ENCODE data around the gene MTMR10.

Gene MTMR10

DNA sequence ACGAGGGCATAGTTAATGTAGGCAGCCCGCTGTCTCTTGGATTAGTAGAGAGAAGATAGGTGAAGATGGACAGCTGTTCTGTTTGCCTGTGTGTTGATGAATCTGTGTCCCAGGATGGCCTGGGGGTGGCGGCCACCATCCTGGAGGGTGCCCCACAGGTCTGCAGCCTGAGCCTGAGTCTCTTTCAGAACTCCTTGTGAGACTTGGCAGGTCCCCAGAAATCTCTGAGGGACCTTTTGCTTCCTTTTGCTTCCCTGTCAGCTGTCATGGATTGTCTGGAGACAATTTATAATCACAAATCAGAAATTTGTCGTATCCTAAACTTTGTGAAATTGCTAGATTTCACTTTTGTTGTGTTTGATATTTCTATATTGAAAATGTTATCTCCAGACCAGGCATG is 70.3 kb downstream of the MTMR10 start:
- no peak overlapping the region for H3K27ac ChIP-seq
- no peak for TF ChIP-seq ZFX (IDR thresholded peaks at IDR 0.05)
- TF ChIP-seq, protein P1, sequence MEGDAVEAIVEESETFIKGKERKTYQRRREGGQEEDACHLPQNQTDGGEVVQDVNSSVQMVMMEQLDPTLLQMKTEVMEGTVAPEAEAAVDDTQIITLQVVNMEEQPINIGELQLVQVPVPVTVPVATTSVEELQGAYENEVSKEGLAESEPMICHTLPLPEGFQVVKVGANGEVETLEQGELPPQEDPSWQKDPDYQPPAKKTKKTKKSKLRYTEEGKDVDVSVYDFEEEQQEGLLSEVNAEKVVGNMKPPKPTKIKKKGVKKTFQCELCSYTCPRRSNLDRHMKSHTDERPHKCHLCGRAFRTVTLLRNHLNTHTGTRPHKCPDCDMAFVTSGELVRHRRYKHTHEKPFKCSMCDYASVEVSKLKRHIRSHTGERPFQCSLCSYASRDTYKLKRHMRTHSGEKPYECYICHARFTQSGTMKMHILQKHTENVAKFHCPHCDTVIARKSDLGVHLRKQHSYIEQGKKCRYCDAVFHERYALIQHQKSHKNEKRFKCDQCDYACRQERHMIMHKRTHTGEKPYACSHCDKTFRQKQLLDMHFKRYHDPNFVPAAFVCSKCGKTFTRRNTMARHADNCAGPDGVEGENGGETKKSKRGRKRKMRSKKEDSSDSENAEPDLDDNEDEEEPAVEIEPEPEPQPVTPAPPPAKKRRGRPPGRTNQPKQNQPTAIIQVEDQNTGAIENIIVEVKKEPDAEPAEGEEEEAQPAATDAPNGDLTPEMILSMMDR (conservative IDR thresholded peaks at IDR 0.05) = no peak

GRCh38 chr15:30919877-30920550 is 71.4 kb downstream of the MTMR10 start:
- no peak overlapping the region for H3K27ac ChIP-seq
- TF ChIP-seq ZFX (IDR thresholded peaks at IDR 0.05) = no peak
- TF ChIP-seq, protein P1 (conservative IDR thresholded peaks at IDR 0.05) = no peak

GRCh38 chr15:30918366-30918765 is 73.1 kb downstream of the MTMR10 start:
- no peak for TF ChIP-seq ZFX (IDR thresholded peaks at IDR 0.05)
- TF ChIP-seq, protein P1 (conservative IDR thresholded peaks at IDR 0.05) = no peak
- H3K27ac ChIP-seq = no peak overlapping the region

GRCh38 chr15:30917675-30918074 is 73.8 kb downstream of the MTMR10 start:
- H3K27ac ChIP-seq = no peak overlapping the region
- no peak for TF ChIP-seq ZFX (IDR thresholded peaks at IDR 0.05)
- TF ChIP-seq, protein P1 (conservative IDR thresholded peaks at IDR 0.05) = no peak

- no peak overlapping the region for H3K27ac ChIP-seq
- TF ChIP-seq, protein P1 (conservative IDR thresholded peaks at IDR 0.05) = no peak
- TF ChIP-seq ZFX (IDR thresholded peaks at IDR 0.05) = no peak
Observed at GRCh38 chr15:30917013-30917412, 74.4 kb downstream of the MTMR10 start.

DNA sequence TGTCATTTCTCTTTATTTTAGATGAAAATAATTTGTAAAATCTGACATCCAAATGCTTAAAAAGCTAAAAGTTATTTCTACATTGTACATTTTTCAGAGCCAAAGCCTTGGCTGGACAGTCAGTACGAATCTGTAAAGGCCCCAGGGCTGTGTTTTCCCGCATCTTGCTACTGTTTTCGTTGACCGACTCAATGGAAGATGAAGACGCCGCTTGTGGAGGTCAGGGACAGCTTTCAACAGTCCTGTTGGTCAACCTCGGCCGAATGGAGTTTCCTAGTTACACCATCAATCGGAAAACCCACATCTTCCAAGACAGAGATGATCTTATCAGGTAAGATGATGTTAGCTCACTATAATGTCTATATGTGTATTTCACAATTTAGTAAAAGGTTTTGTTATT is 77.7 kb downstream of the MTMR10 start:
- no peak overlapping the region for H3K27ac ChIP-seq
- TF ChIP-seq ZFX (IDR thresholded peaks at IDR 0.05) = no peak
- TF ChIP-seq, protein P1 (conservative IDR thresholded peaks at IDR 0.05) = no peak

GRCh38 chr15:30906366-30906765 is 85.1 kb downstream of the MTMR10 start:
- no peak overlapping the region for H3K27ac ChIP-seq
- TF ChIP-seq ZFX (IDR thresholded peaks at IDR 0.05) = no peak
- TF ChIP-seq, protein P1 (conservative IDR thresholded peaks at IDR 0.05) = no peak
